Fibroblast of skin of scalp (primary cell): ENCODE data around the gene FTSJ1.

ENCODE experiments used
- DNase-seq: peaks from one replicate; pipeline ENCODE4 v3.0.0-alpha.2; 2013

The FTSJ1 gene

GRCh38 chrX:48470833-48471118, 5.2 kb upstream of the FTSJ1 start:
- DNase-seq = no peak

GRCh38 chrX:48471504-48471903, 4.5 kb upstream of the FTSJ1 start:
- no peak for DNase-seq

- DNase-seq = no peak
These were observed 3.8 kb upstream of the FTSJ1 start for GRCh38 chrX:48472225-48472624.

GRCh38 chrX:48472851-48473703, 2.9 kb upstream of the FTSJ1 start:
- peak; percentile 53 for DNase-seq

GRCh38 chrX:48473704-48473990, 2.4 kb upstream of the FTSJ1 start:
- no peak for DNase-seq

GRCh38 chrX:48474127-48474526, 1.9 kb upstream of the FTSJ1 start:
- peak; percentile 45 for DNase-seq

GRCh38 chrX:48474581-48474980, 1.4 kb upstream of the FTSJ1 start:
- DNase-seq = no peak

- DNase-seq = no peak
These were observed 703 bp upstream of the FTSJ1 start for GRCh38 chrX:48475296-48475695.

- DNase-seq = no peak
These were observed 920 bp downstream of the FTSJ1 start for GRCh38 chrX:48476919-48477318.

- DNase-seq = no peak
These were observed 2.2 kb downstream of the FTSJ1 start for GRCh38 chrX:48477960-48478755.

- DNase-seq = no peak
These were observed 2.8 kb downstream of the FTSJ1 start for GRCh38 chrX:48478806-48479205.

GRCh38 chrX:48480142-48480541, 4.1 kb downstream of the FTSJ1 start:
- DNase-seq = no peak

GRCh38 chrX:48480583-48480982, 4.6 kb downstream of the FTSJ1 start:
- no peak for DNase-seq

GRCh38 chrX:48482526-48482925, 6.5 kb downstream of the FTSJ1 start:
- DNase-seq = no peak

GRCh38 chrX:48487362-48487798, 11.4 kb downstream of the FTSJ1 start:
- peak; percentile 96 for DNase-seq

- DNase-seq = no peak
These were observed 12.0 kb downstream of the FTSJ1 start for GRCh38 chrX:48488034-48488433.

GRCh38 chrX:48489296-48489695, 13.3 kb downstream of the FTSJ1 start:
- DNase-seq = no peak

GRCh38 chrX:48489892-48490291, 13.9 kb downstream of the FTSJ1 start:
- DNase-seq = no peak

GRCh38 chrX:48490661-48491060, 14.7 kb downstream of the FTSJ1 start:
- DNase-seq = no peak

- DNase-seq = no peak
These were observed 15.8 kb downstream of the FTSJ1 start for GRCh38 chrX:48491809-48492208.

GRCh38 chrX:48492293-48492910, 16.4 kb downstream of the FTSJ1 start:
- peak; percentile 66 for DNase-seq

GRCh38 chrX:48493890-48494364, 17.9 kb downstream of the FTSJ1 start:
- peak; percentile 60 for DNase-seq

GRCh38 chrX:48496660-48497059, 20.7 kb downstream of the FTSJ1 start:
- no peak for DNase-seq

GRCh38 chrX:48497871-48498270, 21.9 kb downstream of the FTSJ1 start:
- no peak for DNase-seq
